ENCODE measurements around the gene ZIC5. TPM values are rescaled to one million over a fixed set of nuclear protein-coding genes. Genes with fewer than 3 reads are reported as not detected.

The ZIC5 gene
- total and polyA plus RNA-seq, 4 donors = not detected

DNA sequence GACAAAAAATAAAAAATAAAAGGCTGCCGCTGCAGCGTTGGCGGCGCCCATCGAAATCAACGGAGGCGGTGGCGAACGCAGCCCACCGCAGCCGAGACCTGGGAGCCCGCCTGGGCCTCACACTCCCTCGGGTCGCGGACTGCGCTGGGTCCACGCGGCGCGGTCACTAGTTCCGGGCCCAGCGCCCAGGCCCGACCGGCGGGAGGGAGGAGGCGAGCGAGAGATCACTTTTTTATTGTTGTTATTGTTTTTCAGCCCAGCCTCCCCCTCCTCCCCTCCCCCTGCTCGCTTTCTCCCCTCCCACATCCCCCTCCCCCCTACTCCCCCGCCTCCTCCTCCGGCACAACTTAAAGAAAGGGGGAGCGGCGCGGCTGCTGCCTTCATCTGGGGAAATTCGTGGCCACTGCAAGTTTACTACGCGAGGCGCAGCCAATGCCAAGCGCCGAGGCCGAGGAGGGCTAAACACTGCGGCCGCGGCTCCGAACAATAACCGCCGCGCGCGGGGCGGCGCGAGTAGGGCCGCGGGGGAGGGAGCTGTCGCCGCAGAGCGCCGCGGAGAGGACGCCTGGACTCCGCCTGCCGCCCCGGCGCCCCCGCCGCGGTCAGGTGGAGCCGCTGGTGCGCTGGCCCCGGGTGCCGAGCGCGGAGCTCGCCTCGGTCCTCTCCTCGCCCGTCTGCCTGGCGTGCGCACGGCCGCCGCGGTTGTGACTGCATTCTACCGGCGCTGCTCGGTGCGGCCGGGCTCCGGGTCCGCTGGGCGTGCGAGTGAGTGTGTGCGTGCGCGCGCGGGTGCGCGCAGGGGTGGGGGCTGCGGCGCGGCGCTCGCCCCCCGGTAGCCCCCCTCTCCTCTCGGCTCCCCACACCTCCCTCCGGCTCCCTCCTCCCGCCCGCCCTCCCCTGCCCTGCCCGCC is 9.5 kb upstream of the ZIC5 start:
- Histone ChIP-seq H3K4me3 (ENCODE audit: low read depth in 1 of 3, low read length in 3 of 3) (peak overlapping the region in 2 of 3 donors; percentile 23 to 63), H3K9ac (ENCODE audit: low read depth in 1 of 2, low read length in 2 of 2) (no peak overlapping the region), H3K9me3 (ENCODE audit: control insufficient read depth in 4 of 4, low read length in 3 of 4) (peaks cover 0 to 21% (median 3%) of the 10 kb centered on the region in 4 donors), H3K4me1 (ENCODE audit: control insufficient read depth in 4 of 4, insufficient read depth in 4 of 4, low read length in 3 of 4) (peaks cover 16 to 38% (median 24%) of the 10 kb centered on the region in 4 donors), H3K27ac (ENCODE audit: low read depth in 1 of 2, low read length in 2 of 2) (no peak overlapping the region), H3K36me3 (ENCODE audit: control insufficient read depth in 4 of 4, insufficient read depth in 3 of 4, low read depth in 1 of 4, low read length in 3 of 4) (no peaks in the 10 kb centered on the region), H3K27me3 (ENCODE audit: control insufficient read depth in 4 of 4, insufficient read depth in 4 of 4, low read length in 3 of 4) (peaks cover 20 to 51% (median 34%) of the 10 kb centered on the region in 4 donors)
- no peak for DNase-seq (ENCODE audit: low spot score)
- 1% methylated on average over 110 of the region's 110 CpGs for WGBS
- TF ChIP-seq HNF4G (IDR thresholded peaks at IDR 0.05) = no peak
- TF ChIP-seq SP1 (IDR thresholded peaks at IDR 0.05) = no peak
- no peak for TF ChIP-seq RXRA (IDR thresholded peaks at IDR 0.05)
- TF ChIP-seq, protein P1, sequence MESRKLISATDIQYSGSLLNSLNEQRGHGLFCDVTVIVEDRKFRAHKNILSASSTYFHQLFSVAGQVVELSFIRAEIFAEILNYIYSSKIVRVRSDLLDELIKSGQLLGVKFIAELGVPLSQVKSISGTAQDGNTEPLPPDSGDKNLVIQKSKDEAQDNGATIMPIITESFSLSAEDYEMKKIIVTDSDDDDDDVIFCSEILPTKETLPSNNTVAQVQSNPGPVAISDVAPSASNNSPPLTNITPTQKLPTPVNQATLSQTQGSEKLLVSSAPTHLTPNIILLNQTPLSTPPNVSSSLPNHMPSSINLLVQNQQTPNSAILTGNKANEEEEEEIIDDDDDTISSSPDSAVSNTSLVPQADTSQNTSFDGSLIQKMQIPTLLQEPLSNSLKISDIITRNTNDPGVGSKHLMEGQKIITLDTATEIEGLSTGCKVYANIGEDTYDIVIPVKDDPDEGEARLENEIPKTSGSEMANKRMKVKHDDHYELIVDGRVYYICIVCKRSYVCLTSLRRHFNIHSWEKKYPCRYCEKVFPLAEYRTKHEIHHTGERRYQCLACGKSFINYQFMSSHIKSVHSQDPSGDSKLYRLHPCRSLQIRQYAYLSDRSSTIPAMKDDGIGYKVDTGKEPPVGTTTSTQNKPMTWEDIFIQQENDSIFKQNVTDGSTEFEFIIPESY (IDR thresholded peaks at IDR 0.05) = no peak
- no peak for TF ChIP-seq GABPA (IDR thresholded peaks at IDR 0.05 in 1 of 2, conservative IDR thresholded peaks at IDR 0.05 in 1 of 2)
- no peak for TF ChIP-seq YY1 (IDR thresholded peaks at IDR 0.05)
- TF ChIP-seq RAD21 (IDR thresholded peaks at IDR 0.05) = no peak
- TF ChIP-seq JUND (IDR thresholded peaks at IDR 0.05) = no peak
- no peak for TF ChIP-seq HNF4A (conservative IDR thresholded peaks at IDR 0.05)
- no peak for TF ChIP-seq EGR1 (IDR thresholded peaks at IDR 0.05; ENCODE audit: low read depth in 2 of 2)
- no peak for TF ChIP-seq ATF3 (IDR thresholded peaks at IDR 0.05)
- TF ChIP-seq, protein P2, sequence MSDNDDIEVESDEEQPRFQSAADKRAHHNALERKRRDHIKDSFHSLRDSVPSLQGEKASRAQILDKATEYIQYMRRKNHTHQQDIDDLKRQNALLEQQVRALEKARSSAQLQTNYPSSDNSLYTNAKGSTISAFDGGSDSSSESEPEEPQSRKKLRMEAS (IDR thresholded peaks at IDR 0.05) = no peak
- TF ChIP-seq FOXA2 (IDR thresholded peaks at IDR 0.05) = no peak
- TF ChIP-seq, protein P3, sequence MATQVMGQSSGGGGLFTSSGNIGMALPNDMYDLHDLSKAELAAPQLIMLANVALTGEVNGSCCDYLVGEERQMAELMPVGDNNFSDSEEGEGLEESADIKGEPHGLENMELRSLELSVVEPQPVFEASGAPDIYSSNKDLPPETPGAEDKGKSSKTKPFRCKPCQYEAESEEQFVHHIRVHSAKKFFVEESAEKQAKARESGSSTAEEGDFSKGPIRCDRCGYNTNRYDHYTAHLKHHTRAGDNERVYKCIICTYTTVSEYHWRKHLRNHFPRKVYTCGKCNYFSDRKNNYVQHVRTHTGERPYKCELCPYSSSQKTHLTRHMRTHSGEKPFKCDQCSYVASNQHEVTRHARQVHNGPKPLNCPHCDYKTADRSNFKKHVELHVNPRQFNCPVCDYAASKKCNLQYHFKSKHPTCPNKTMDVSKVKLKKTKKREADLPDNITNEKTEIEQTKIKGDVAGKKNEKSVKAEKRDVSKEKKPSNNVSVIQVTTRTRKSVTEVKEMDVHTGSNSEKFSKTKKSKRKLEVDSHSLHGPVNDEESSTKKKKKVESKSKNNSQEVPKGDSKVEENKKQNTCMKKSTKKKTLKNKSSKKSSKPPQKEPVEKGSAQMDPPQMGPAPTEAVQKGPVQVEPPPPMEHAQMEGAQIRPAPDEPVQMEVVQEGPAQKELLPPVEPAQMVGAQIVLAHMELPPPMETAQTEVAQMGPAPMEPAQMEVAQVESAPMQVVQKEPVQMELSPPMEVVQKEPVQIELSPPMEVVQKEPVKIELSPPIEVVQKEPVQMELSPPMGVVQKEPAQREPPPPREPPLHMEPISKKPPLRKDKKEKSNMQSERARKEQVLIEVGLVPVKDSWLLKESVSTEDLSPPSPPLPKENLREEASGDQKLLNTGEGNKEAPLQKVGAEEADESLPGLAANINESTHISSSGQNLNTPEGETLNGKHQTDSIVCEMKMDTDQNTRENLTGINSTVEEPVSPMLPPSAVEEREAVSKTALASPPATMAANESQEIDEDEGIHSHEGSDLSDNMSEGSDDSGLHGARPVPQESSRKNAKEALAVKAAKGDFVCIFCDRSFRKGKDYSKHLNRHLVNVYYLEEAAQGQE (IDR thresholded peaks at IDR 0.05) = no peak

DNA sequence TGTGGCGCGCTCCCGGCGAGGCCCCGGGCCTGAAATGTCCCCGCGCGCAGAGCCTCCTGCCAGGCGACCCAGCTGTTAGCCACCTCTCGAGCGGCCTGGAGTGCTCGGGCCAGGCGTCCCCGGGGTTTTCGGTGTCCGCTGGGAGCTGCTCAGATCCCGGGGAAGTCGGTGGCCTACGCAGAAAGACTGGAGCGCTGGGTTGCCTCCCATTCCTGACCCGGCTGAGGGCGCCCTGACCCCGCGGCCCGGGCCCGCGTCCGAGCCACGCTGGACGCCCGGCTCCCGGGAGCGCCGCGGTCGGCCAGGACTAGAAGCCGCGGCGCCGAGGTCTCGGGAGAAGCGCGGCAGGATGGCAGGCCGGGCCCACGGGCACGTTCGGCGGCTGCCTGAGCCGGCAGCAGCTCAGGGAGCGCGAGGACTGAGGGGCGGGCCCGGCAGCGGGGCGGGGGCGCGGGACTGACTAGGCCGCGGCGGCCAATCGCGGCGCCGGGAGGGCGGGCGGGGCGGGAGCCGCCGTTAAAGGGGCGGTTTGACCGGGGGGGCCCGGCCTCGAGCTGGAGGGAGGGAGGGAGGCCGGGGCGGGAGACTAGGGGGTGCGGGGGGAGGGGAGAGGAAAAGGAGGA is 8.7 kb upstream of the ZIC5 start:
- peak overlapping the region in 2 of 3 donors; percentile 38 to 63 for H3K4me3 ChIP-seq (ENCODE audit: low read depth in 1 of 3, low read length in 3 of 3)
- peak; percentile 44 for DNase-seq (ENCODE audit: low spot score)
- peaks cover 0 to 18% (median 4%) of the 10 kb centered on the region in 4 donors for H3K9me3 ChIP-seq (ENCODE audit: control insufficient read depth in 4 of 4, low read length in 3 of 4)
- H3K27me3 ChIP-seq (ENCODE audit: control insufficient read depth in 4 of 4, insufficient read depth in 4 of 4, low read length in 3 of 4) = peaks cover 25 to 57% (median 39%) of the 10 kb centered on the region in 4 donors
- WGBS = 2% methylated on average over 76 of the region's 76 CpGs
- H3K27ac ChIP-seq (ENCODE audit: low read depth in 1 of 2, low read length in 2 of 2) = no peak overlapping the region
- TF ChIP-seq JUND (IDR thresholded peaks at IDR 0.05) (no peak), RAD21 (IDR thresholded peaks at IDR 0.05) (peak in 1 of 2 donors; percentile 12)
- no peak overlapping the region for H3K9ac ChIP-seq (ENCODE audit: low read depth in 1 of 2, low read length in 2 of 2)
- H3K4me1 ChIP-seq (ENCODE audit: control insufficient read depth in 4 of 4, insufficient read depth in 4 of 4, low read length in 3 of 4) = peaks cover 16 to 38% (median 24%) of the 10 kb centered on the region in 4 donors
- no peaks in the 10 kb centered on the region for H3K36me3 ChIP-seq (ENCODE audit: control insufficient read depth in 4 of 4, insufficient read depth in 3 of 4, low read depth in 1 of 4, low read length in 3 of 4)

Data from liver (tissue), 9 donors.